K562 (cell line): ENCODE measurements around the gene CBX4. TPM values are rescaled to one million over a fixed set of nuclear protein-coding genes. Genes with fewer than 3 reads are reported as not detected.

ENCODE experiments used
- AFF1 ChIP-seq, 2 experiments: fragments of 450-650 bp; IDR thresholded peaks; 2 replicates each; pipeline ENCODE4 v1.6.1; 2018; ENCODE audit warnings: mild to moderate bottlenecking in 2 of 2, low read depth in 1 of 2; ENCODE audit not compliant: partially characterized antibody in 2 of 2
- ARID4B ChIP-seq: sonication (generic); formaldehyde crosslinking; IDR thresholded peaks from 2 replicates; pipeline ENCODE4 v1.8.0; 2022; ENCODE audit warnings: mild to moderate bottlenecking, missing genetic modification reagents
- BHLHE40 ChIP-seq: IDR thresholded peaks from 2 replicates; pipeline ENCODE4 v1.6.1; 2011; ENCODE audit warnings: low read length, improper control_type of control experiment
- CBFA2T3 ChIP-seq: fragments of 450-650 bp; IDR thresholded peaks from 2 replicates; pipeline ENCODE4 v1.6.1; 2017
- CBX5 ChIP-seq: IDR thresholded peaks from 2 replicates; pipeline ENCODE4 v1.6.1; 2014; ENCODE audit warnings: low read depth, borderline replicate concordance
- CHD1 ChIP-seq: fragments of 200-600 bp; sonication (generic); IDR thresholded peaks from one replicate; pipeline ENCODE4 v1.6.1; 2012; ENCODE audit warnings: mild to moderate bottlenecking, moderate library complexity, low read length, inconsistent platforms
- FIP1L1 ChIP-seq: fragments of 200-400 bp; formaldehyde crosslinking; IDR thresholded peaks from 2 replicates; pipeline ENCODE4 v1.6.1; 2018; ENCODE audit warnings: mild to moderate bottlenecking, low read depth, low read length; ENCODE audit not compliant: poor library complexity, severe bottlenecking
- FOXA3 ChIP-seq, 2 experiments: fragments of 450-650 bp in 1 of 2; sonication (generic) in 1 of 2; formaldehyde crosslinking; IDR thresholded peaks in 1 of 2; conservative IDR thresholded peaks in 1 of 2; 2 replicates each; pipeline versions ENCODE4 v1.4.0 to v1.8.0; 2020 to 2022; ENCODE audit warnings: mild to moderate bottlenecking in 2 of 2, missing genetic modification reagents in 1 of 2
- FOXP1 ChIP-seq: sonication (generic); formaldehyde crosslinking; IDR thresholded peaks from 2 replicates; pipeline ENCODE4 v1.8.0; 2022; ENCODE audit warnings: mild to moderate bottlenecking, missing genetic modification reagents
- GATAD2A ChIP-seq: fragments of 450-650 bp; IDR thresholded peaks from 2 replicates; pipeline ENCODE4 v1.6.1; 2017
- HNRNPK ChIP-seq: fragments of 200-400 bp; formaldehyde crosslinking; IDR thresholded peaks from one replicate; pipeline ENCODE4 v1.6.1; 2018; ENCODE audit warnings: mild to moderate bottlenecking, low read depth, low read length; ENCODE audit not compliant: poor library complexity, severe bottlenecking
- KLF16 ChIP-seq: IDR thresholded peaks from 2 replicates; pipeline ENCODE4 v1.6.1; 2016; ENCODE audit warnings: antibody characterized with exemption
- MAX ChIP-seq: sonication (generic); formaldehyde crosslinking; IDR thresholded peaks from 2 replicates; pipeline ENCODE4 v1.9.0; 2022; ENCODE audit warnings: mild to moderate bottlenecking, missing genetic modification reagents
- NCOR1 ChIP-seq: fragments of 450-650 bp; IDR thresholded peaks from 2 replicates; pipeline ENCODE4 v1.6.1; 2016; ENCODE audit warnings: mild to moderate bottlenecking, moderate library complexity
- RNF2 ChIP-seq: sonication (generic); IDR thresholded peaks from 2 replicates; pipeline ENCODE4 v1.6.1; 2016
- SAFB2 ChIP-seq: fragments of 200-400 bp; formaldehyde crosslinking; IDR thresholded peaks from 2 replicates; pipeline ENCODE4 v1.6.1; 2018; ENCODE audit warnings: borderline replicate concordance, low read length, low read depth, moderate library complexity; ENCODE audit not compliant: severe bottlenecking
- TAF9B ChIP-seq: fragments of 450-650 bp; IDR thresholded peaks from 2 replicates; pipeline ENCODE4 v1.6.1; 2018; ENCODE audit warnings: mild to moderate bottlenecking; ENCODE audit not compliant: partially characterized antibody
- TRIM24 ChIP-seq, 2 experiments: fragments of 450-650 bp; IDR thresholded peaks; 2 replicates each; pipeline ENCODE4 v1.6.1; 2016
- ZNF134 ChIP-seq: fragments of 250-450 bp; sonication (Bioruptor Pico); conservative IDR thresholded peaks from 2 replicates; pipeline ENCODE4 v1.4.0; 2020
- ZNF699 ChIP-seq: fragments of 250-450 bp; sonication (Bioruptor Pico); IDR thresholded peaks from 2 replicates; pipeline ENCODE4 v1.8.0; 2021; ENCODE audit warnings: mild to moderate bottlenecking, moderate library complexity; ENCODE audit not compliant: insufficient replicate concordance
- ZNF764 ChIP-seq: fragments of 250-450 bp; sonication (Bioruptor Pico); IDR thresholded peaks from 2 replicates; pipeline ENCODE4 v1.4.0; 2020; ENCODE audit warnings: low read depth, mild to moderate bottlenecking, moderate library complexity
- polyA plus RNA-seq, 8 experiments: library from polyadenylated mRNA; depleted of rRNA in 4 of 8; stranded (reverse) in 5 of 8; unstranded in 3 of 8; fragments of >200 nt; fragmentation: Nextera tagmentation in 2 of 8; fragmentation: Illumina TruSeq in 1 of 8; extraction: Ambion mirVana in 2 of 8; extraction: Trizol in 1 of 8; gene quantifications; 2 replicates each; pipeline versions ENCODE4 v1.2.1 to v1.2.3, GENCODE V29; 2011 to 2014; ENCODE audit warnings: inconsistent platforms in 1 of 8, missing spikeins in 1 of 8
- total RNA-seq, 7 experiments: library from RNA; depleted of rRNA in 6 of 7; stranded (reverse); fragments of >200 nt in 6 of 7; fragmentation: Illumina TruSeq in 2 of 7; extraction: Trizol in 2 of 7; gene quantifications; 2 replicates each; pipeline versions ENCODE4 v1.2.1 to v1.2.3, GENCODE V29; 2011 to 2021; ENCODE audit warnings: low replicate concordance in 1 of 7

Gene CBX4
- total and polyA plus RNA-seq, 9 of the 15 experiments (the other 6 are each of a cell fraction or from before 2014, with no cell fraction given) = 0.98 to 50.5 (median 10.0) TPM

- TF ChIP-seq MAX (peak; percentile 87; the same call in 1 of the 2 replicates), CBFA2T3 (peak; percentile 58), NCOR1 (peak; percentile 74), FIP1L1 (no peak), RNF2 (no peak), GATAD2A (peak; percentile 71; the same call in 1 of the 2 replicates), ARID4B (peak; percentile 12; the same call in 1 of the 2 replicates), HNRNPK (no peak), KLF16 (no peak), TAF9B (no peak), ZNF764 (CRISPR knock-in tag) (no peak), CBX5 (no peak), BHLHE40 (peak; percentile 48; the same call in 1 of the 2 replicates), TRIM24 (IDR thresholded peaks at IDR 0.05) (peak; percentile 9 to 28; a peak in 1 of 4 replicates), SAFB2 (no peak), FOXP1 (CRISPR knock-in tag) (no peak), FOXA3 (CRISPR knock-in tag; conservative IDR thresholded peaks at IDR 0.05 in 1 of 2, IDR thresholded peaks at IDR 0.05 in 1 of 2) (peak in 1 of 2 experiments; percentile 53; a peak in 2 of 4 replicates), AFF1 (IDR thresholded peaks at IDR 0.05; ENCODE audit: low read depth in 1 of 2, partially characterized antibody in 2 of 2) (peak in 1 of 2 experiments; percentile 96), ZNF134 (CRISPR knock-in tag) (no peak), CHD1 (peak; percentile 23), ZNF699 (CRISPR knock-in tag) (no peak)
Observed at GRCh38 chr17:79826841-79827578, 12.2 kb downstream of the CBX4 start (continued).
